ENCODE results near the gene RRM1.
"Not testable (repeated sequence)": the region's sequence is repeated elsewhere in the genome, so short reads cannot be mapped to it uniquely, and the experiment has no call there.

RRM1 gene

GRCh38 chr11:4134806-4135205 is 40.2 kb downstream of the RRM1 start:
- no peak for DNase-seq (ENCODE audit: low read depth in 4 of 4, low spot score in 1 of 4)

DNA sequence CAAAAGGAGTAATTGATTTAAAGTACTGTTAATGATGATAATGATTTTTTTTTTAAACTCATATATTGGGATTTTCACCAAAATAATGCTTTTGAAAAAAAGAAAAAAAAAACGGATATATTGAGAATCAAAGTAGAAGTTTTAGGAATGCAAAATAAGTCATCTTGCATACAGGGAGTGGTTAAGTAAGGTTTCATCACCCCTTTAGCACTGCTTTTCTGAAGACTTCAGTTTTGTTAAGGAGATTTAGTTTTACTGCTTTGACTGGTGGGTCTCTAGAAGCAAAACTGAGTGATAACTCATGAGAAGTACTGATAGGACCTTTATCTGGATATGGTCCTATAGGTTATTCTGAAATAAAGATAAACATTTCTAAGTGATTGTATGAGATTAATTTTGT is 43.9 kb downstream of the RRM1 start:
- DNase-seq (ENCODE audit: low read depth in 4 of 4, low spot score in 1 of 4): no peak

- DNase-seq (ENCODE audit: low read depth in 4 of 4, low spot score in 1 of 4): no peak
Measured at GRCh38 chr11:4140067-4140636, 45.6 kb downstream of the RRM1 start.

DNA sequence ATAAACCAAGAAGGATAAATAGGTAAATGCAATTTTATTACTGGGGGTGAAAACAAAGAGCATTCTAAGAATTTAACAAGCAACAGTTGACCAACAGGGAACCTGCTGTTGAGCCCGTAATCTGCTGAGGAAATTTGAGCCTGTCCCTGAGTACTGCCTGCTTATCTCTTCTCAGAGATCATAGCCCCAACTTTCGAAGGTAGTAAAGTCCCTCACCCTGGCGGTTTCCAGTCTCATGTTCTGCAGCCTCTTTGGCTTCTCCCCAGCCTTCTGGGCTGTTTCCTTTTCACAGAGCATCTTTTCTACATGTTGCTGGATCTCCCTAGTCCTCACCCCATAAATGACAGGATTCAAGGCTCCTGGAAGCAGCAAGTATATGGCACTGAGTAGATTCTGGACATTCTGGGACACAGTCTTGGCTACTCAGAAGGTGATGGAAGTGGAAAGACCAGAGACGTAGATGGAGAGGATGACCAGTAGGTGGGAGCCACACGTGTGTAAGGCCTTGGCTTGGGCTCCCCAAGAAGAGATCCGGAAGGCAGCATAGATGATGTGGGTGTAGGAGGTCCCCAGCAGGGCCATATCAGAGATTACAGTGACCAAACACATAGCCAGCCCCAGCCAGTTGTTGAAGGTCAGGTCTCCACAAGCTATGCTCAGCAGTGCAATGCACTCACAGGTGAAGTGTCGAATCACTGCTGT is 51.6 kb downstream of the RRM1 start:
- DNase-seq (ENCODE audit: low read depth in 4 of 4, low spot score in 1 of 4): no peak

DNA sequence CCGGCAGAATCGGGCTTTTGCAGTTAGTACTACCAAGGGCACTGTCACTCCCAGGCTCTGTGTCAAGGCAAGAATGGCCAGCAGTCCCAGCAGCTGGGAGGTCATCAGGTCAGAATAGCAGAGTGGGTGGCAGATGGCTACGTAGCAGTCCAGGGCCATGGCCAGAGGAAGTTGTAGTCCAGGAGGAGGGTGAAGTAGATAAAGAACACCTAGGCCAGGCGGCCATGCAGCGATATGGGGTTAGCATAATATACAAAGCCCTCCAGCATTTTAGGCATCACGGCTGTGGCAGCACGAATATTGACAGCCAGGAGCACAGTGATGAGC is 52.1 kb downstream of the RRM1 start:
- no peak for DNase-seq (ENCODE audit: low read depth in 4 of 4, low spot score in 1 of 4)

GRCh38 chr11:4154503-4154902 is 59.9 kb downstream of the RRM1 start:
- no peak for DNase-seq (ENCODE audit: low read depth in 4 of 4, low spot score in 1 of 4)

DNA sequence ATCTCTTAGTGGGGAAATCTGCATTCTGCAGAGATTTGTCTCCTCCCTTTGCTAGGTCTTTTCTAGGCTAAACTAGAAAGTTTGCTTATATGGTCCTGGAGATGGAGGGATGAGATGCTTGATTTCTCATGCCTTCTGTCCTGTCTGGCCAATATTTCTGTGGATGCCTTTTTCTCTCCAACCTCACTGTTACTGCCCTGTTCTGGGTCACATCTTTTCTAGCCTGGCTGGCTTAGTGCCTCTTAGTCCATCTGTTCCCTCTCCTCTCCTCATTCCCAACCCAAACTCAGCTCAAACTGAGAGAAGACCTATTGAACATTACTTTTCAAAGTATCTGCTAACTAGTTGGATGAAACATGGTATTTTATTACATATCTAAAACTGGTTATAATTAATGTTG is 62.0 kb downstream of the RRM1 start:
- no peak for DNase-seq (ENCODE audit: low read depth in 4 of 4, low spot score in 1 of 4)

DNA sequence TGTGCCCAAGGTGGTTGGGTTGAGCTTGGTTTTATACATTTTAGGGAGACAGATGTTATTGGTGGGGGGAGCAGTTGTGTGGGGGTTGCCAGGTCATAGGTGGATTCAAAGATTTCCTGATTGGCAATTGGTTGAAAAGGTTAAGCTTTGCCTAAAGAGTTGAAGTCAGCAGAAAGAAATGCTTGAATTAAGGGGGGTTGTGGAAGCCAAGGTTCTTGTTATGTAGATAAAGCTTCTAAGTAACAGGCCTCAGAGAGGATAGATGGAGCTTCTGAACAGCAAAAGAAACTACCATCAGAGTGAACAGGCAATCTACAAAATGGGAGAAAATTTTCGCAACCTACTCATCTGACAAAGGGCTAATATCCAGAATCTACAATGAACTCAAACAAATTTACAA is 64.2 kb downstream of the RRM1 start:
- not testable (repeated sequence) for DNase-seq (ENCODE audit: low read depth in 4 of 4, low spot score in 1 of 4)

DNA sequence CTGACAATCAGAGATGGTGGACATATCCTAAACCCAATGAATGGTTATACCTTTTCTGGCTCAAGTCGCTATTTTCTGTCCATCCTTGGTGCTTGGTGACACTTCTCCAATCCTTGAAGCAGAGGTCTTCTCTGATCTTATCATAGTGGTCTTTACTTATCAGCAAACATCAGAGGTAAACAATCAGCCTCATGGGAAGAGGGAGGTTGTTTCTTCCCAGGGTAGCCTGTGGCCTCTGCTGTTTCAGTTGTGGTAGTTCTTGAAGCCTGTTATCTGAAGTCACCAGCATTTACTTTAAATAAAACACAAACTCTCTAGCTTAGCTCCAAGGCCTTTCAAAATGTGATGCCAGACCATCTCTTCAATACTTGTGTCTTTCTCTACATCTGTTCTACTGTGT is 66.7 kb downstream of the RRM1 start:
- DNase-seq (ENCODE audit: low read depth in 4 of 4, low spot score in 1 of 4): no peak

DNA sequence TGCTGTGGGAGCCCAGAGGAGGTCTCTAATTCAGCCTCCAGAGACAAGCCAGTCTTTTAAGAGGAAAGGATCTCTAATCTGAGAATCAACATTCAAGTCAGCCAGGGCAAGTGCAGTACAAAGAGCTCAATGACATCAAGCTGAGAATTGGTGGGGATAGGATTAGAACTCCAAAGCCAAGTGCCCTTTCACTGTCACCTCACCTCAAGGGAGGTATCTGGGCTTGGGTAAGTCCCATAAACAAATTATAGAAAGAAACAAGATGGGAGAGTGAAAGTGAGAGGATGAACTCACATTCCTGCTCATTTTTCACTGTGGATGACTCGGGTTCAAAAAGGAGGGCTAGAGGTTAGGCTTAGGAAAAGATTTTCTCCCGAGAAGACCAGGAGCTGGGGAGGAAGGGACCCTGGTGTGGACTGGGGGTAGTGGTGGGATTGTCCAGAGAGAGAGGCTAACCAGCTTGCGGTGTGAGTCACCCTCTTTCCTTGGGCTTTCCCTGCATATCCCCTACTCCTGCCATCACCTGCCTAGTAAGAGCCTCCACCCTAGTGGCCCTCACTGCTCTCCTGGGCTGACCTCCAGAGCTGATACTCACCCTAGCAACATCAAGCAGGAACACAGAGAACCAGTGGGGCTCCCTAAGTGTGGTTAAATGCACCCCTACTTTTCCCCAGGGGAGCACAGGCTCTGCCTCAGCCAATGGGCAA is 70.4 kb downstream of the RRM1 start:
- no peak for DNase-seq (ENCODE audit: low read depth in 4 of 4, low spot score in 1 of 4)

DNA sequence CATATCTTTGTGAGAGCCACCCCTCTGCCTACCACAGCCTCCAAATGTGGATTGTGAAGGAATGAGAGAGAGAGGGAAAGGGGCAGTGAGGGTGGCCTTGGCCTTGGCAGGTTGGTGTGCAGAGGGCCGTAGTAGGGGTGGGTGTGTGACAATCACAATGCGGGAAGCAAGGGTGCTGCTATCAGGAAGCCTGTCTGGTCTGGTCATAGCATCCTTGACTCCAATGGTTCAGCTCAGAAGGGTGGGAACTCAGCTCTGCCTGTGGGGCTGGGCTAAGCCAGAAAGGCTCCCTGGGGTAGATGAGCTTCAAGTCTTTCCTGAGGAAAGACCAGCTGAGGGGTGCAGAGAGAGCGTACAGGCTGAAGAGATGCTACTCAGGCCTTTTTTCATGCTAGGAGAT is 72.7 kb downstream of the RRM1 start:
- no peak for DNase-seq (ENCODE audit: low read depth in 4 of 4, low spot score in 1 of 4)

DNA sequence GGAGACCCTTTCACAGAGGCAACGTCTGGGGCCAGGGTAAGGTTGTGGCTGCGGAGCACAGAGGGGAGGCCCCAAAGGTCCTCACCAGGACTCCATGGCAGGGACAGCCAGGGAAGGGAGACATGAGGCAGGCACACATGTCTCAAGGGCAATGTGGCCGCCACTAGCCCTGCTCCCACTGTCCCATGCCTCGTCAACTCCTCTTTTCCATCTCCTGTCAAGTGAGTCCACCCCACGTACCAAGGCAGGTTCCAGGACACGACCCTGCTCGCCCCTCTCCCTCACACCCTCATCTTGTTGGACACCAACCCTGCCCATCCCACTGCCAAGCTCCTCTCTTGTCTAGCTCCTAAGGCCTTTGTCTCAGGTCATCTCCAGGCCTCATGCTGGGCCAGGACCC is 73.2 kb downstream of the RRM1 start:
- DNase-seq (ENCODE audit: low read depth in 4 of 4, low spot score in 1 of 4): no peak

GRCh38 chr11:4175620-4176350 is 81.2 kb downstream of the RRM1 start:
- DNase-seq (ENCODE audit: low read depth in 4 of 4, low spot score in 1 of 4): not testable (repeated sequence)

DNA sequence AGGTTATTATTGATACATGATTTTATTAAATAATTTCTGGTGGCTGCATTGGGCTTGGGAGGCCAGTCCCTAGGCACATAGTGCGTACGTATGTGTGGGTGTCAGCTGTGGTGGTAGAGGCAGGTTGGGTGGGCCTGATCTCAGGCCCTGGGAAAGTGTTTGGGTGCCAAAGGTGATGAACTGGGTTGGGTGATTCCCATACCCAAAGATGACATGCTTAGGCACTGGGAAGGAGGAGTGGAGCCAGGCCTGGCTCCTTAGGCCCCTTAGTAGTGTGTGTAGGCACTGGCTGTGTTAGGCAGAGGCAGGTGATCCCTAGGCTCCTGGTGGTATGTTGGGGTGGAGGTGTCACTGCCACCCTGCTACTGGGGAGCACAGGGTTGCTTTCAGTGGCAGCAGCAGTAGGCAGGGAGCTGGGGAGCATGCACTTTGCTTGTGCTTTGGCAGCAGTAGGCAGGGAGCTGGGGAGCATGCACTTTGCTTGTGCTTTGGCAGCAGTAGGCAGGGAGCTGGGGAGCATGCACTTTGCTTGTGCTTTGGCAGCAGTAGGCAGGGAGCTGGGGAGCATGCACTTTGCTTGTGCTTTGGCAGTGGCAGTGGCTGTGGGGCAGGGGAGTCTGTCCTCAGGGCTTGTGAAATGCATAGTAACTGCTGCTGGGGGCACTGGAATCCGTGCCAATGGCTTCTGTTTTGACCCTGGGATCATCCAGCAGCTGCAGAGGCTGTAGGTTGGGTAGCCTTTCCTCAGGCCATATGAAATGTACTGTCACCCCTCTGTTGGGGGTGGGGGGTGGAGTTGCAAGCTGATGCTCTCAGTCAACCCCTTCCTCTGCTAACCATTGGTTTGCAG is 84.4 kb downstream of the RRM1 start:
- no peak for DNase-seq (ENCODE audit: low read depth in 4 of 4, low spot score in 1 of 4)

DNA sequence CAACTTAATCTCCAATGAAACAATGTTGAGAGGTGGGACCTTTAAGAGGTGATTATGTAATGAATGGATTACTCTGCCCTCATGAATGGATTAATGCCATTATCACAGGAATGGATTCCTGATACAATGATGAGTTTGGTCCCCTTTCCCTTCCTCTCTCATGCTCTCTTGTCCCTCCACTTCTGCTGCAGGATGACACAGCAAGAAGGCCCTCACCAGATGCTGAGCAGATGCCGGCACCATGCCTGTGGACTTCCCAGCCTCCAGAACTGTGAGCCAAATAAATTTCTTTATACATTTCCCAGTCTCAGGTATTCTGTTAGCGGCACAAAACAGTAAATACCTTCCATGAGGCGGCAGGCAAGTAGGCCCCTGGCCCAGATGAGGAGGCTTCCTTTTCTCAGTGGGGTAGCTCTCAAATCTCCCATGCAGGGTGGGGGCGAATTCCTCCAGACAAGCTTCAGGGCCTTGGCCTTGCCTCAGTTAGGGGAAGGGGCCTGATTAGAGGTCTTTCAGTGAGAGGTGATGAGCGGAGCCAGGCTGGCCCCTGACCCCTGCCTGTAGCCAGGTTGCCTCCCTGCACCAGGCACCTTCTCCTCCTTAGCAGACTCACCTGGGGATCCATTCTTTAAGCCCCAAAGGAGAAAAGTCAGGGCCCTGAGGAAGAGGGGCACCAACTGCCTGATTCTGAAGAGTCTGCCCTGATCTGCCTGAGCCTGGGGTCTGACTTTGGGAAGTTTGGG is 86.0 kb downstream of the RRM1 start:
- DNase-seq (ENCODE audit: low read depth in 4 of 4, low spot score in 1 of 4): no peak

- DNase-seq (ENCODE audit: low read depth in 4 of 4, low spot score in 1 of 4): peak in 1 of 4 experiments; percentile 15
Measured at GRCh38 chr11:4181782-4182721, 87.5 kb downstream of the RRM1 start.

DNA sequence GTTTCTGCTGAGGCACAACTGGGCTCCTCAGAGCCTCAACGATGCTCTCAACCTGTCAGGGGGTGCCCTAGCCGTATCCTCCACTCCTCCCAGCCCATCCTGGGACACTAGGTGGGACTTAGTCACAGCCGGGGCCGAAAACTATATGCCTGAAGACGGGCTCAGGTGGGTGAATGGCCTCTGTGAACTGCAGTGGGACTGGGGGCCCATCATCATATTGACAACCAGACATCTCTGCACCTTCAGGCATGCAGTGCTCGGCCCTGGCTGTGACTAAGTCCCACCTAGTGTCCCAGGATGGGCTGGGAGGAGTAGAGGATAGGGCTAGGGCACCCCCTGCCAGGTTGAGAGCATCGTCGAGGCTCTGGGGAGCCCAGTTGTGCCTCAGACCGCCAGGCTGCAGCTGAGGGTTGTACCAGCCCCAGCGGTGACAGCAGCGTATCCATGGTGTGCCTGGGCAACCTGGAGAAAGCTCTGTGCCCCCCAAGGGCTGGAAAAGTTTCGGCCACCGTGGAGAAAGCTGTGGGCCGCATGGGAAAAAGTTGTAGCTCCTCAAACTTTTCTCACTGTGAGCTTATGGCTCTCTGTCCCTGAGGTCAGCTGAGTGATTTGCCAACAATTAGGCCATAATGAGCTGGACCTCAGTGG is 88.9 kb downstream of the RRM1 start:
- no peak for DNase-seq (ENCODE audit: low read depth in 4 of 4, low spot score in 1 of 4)

- DNase-seq (ENCODE audit: low read depth in 4 of 4, low spot score in 1 of 4): no peak
Measured at GRCh38 chr11:4184163-4184916, 89.7 kb downstream of the RRM1 start.
